Stomach (tissue), 9 donors: Measurements from ENCODE around the gene RGS6. TPM values are rescaled to one million over a fixed set of nuclear protein-coding genes. Genes with fewer than 3 reads are reported as not detected.

Experiments used
- DNase-seq, 2 donors: peaks; one replicate each; pipeline versions ENCODE4 v3.0.0 to v3.0.0-alpha.2; 2013 to 2019
- H3K27ac ChIP-seq, 5 donors: fragments of 200-600 bp in 4 of 5; sonication (generic) in 4 of 5; one replicate each; pipeline ENCODE4 v1.5.1; 2013 to 2019; ENCODE audit warnings: mild to moderate bottlenecking in 1 of 5, moderate library complexity in 1 of 5
- H3K27me3 ChIP-seq, 3 donors: fragments of 200-600 bp; sonication (generic); one replicate each; pipeline ENCODE4 v1.5.1; 2017 to 2019; ENCODE audit warnings: mixed run types in 1 of 3
- H3K36me3 ChIP-seq, 4 donors: fragments of 200-600 bp; sonication (generic); 1 replicate in 3 of 4; 2 replicates in 1 of 4; pipeline ENCODE4 v1.5.1; 2016 to 2019
- H3K4me1 ChIP-seq, 4 donors: fragments of 200-600 bp; sonication (generic); one replicate each; pipeline ENCODE4 v1.5.1; 2016 to 2019
- H3K4me3 ChIP-seq, 4 donors: fragments of 200-600 bp; sonication (generic) in 3 of 4; one replicate each; pipeline ENCODE4 v1.5.1; 2016 to 2019; ENCODE audit warnings: mild to moderate bottlenecking in 1 of 4
- H3K9me3 ChIP-seq, 4 donors: fragments of 200-600 bp; sonication (generic); one replicate each; pipeline ENCODE4 v1.5.1; 2016 to 2019
- CTCF ChIP-seq, 7 experiments: fragments of 450-650 bp in 4 of 7; fragments of 200-600 bp in 3 of 7; sonication (generic) in 3 of 7; IDR thresholded peaks; one replicate each; pipeline ENCODE4 v1.5.1; 2016 to 2019; ENCODE audit warnings: antibody characterized with exemption in 7 of 7, control low read depth in 2 of 7, mild to moderate bottlenecking in 1 of 7
- EP300 ChIP-seq: sonication (generic); formaldehyde crosslinking; IDR thresholded peaks from one replicate; pipeline ENCODE4 v1.6.1; 2017; ENCODE audit warnings: antibody characterized with exemption
- POLR2A ChIP-seq, 4 donors: fragments of 450-650 bp; IDR thresholded peaks; one replicate each; pipeline ENCODE4 v1.6.1; 2016; ENCODE audit warnings: antibody characterized with exemption in 4 of 4, control low read depth in 2 of 4, mild to moderate bottlenecking in 1 of 4, moderate library complexity in 1 of 4
- POLR2AphosphoS5 ChIP-seq, 3 donors: sonication (generic); formaldehyde crosslinking; IDR thresholded peaks; one replicate each; pipeline ENCODE4 v1.6.1; 2016; ENCODE audit warnings: antibody characterized with exemption in 3 of 3
- WGBS, 5 donors: extraction: QIAGEN DNeasy Blood & Tissue Kit in 3 of 5; methylation state at CpG; one replicate each; pipeline versions ENCODE4 v1.1.5 to v1.1.7; 2013 to 2018; 5-methylcytosine and 5-hydroxymethylcytosine counted together
- intact Hi-C: fragments of 100-400 bp; cut with DNase I; formaldehyde crosslinking; loops from one replicate; pipeline ENCODE4 v1.15.1; 2023; ENCODE audit warnings: low total_unique reads
- polyA plus RNA-seq, 3 donors: library from polyadenylated mRNA; stranded (reverse); fragments of 200-250 nt; gene quantifications; one replicate each; pipeline ENCODE4 v1.2.3, GENCODE V29; 2013
- total RNA-seq, 5 donors: library from RNA; depleted of rRNA; stranded (reverse); fragments of >200 nt; gene quantifications; one replicate each; pipeline versions ENCODE4 v1.1.0 to v1.2.3, GENCODE V29; 2014 to 2016
- donor health status: healthy with polysubstance abuse.
- donor health status: Bipolar disorder and iron deficiency.
- donor health status: healthy.

Gene RGS6
- total and polyA plus RNA-seq, 8 donors = 0.25 to 18.0 (median 0.92) TPM; not detected in 1

DNA sequence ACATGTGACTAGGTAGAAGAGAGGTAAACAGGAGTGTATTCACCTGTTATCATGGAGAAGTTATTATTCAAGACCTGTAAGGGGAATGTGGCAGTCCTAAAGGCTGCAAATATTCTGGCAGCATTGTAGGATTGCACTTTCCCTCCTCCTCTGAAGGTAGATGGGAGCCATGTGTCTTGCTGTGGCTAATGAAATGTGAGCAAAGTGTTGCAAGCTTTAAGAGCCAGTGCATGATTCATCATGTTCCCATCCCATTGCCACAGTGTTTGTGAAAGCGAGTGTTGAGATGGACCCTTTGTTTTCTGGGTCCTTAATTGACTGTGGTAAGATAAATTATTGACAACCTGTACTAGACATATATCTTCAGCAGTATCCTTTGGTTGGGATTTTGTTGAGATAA lies 128.7 kb downstream of the RGS6 start:
- 81 to 94% (median 85%) methylated on average over 1 of the region's 1 CpG for WGBS, 5 donors
- Histone ChIP-seq H3K27me3 (no peaks in the 10 kb centered on the region), H3K36me3 (no peaks in the 10 kb centered on the region), H3K4me3 (no peak overlapping the region), H3K4me1 (no peaks in the 10 kb centered on the region), H3K9me3 (no peaks in the 10 kb centered on the region), H3K27ac (no peak overlapping the region)
- TF ChIP-seq POLR2A (IDR thresholded peaks at IDR 0.05) (no peak), EP300 (no peak), CTCF (IDR thresholded peaks at IDR 0.05) (no peak), POLR2AphosphoS5 (IDR thresholded peaks at IDR 0.05) (no peak)
- intact Hi-C loops = no loop called here
- DNase-seq = no peak

DNA sequence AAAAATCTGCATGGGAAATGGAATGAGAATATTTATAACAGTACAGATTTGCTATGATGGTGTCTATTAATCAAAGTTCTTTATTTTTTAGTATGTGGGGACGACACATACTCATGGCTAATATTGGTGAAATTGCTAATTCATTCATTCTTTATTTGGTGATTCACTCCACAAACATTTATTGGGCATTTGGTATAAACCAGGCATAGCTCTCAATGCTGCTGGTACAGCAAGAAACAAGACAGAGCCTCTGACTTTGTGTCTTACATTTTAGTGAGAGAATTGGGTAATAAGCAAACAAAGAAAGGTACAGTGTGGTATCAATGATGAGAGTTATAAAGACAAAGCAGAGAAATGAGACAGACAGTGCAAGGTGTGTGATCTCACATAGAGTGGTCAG lies 129.5 kb downstream of the RGS6 start:
- Histone ChIP-seq H3K27me3 (no peaks in the 10 kb centered on the region), H3K27ac (no peak overlapping the region), H3K9me3 (no peaks in the 10 kb centered on the region), H3K36me3 (no peaks in the 10 kb centered on the region), H3K4me1 (no peaks in the 10 kb centered on the region), H3K4me3 (no peak overlapping the region)
- DNase-seq = no peak
- no peak for TF ChIP-seq POLR2A (IDR thresholded peaks at IDR 0.05)
- TF ChIP-seq POLR2AphosphoS5 (IDR thresholded peaks at IDR 0.05) = no peak
- TF ChIP-seq CTCF (IDR thresholded peaks at IDR 0.05) = no peak
- TF ChIP-seq EP300 = no peak
- WGBS, 5 donors = 62 to 73% (median 63%) methylated on average over 1 of the region's 1 CpG
- intact Hi-C loops = no loop called here

GRCh38 chr14:72063761-72064282 lies 131.6 kb downstream of the RGS6 start:
- Histone ChIP-seq H3K9me3 (no peaks in the 10 kb centered on the region), H3K36me3 (no peaks in the 10 kb centered on the region), H3K4me1 (no peaks in the 10 kb centered on the region), H3K4me3 (no peak overlapping the region), H3K27ac (no peak overlapping the region), H3K27me3 (no peaks in the 10 kb centered on the region)
- DNase-seq = no peak
- TF ChIP-seq POLR2AphosphoS5 (IDR thresholded peaks at IDR 0.05) = no peak
- TF ChIP-seq POLR2A (IDR thresholded peaks at IDR 0.05) = no peak
- TF ChIP-seq CTCF (IDR thresholded peaks at IDR 0.05) = no peak
- no peak for TF ChIP-seq EP300
- intact Hi-C loops = no loop called here
- 74 to 80% (median 77%) methylated on average over 4 of the region's 4 CpGs for whole genome bisulfite sequencing, 5 donors

- H3K9me3 ChIP-seq = no peaks in the 10 kb centered on the region
- WGBS, 5 donors = 46 to 71% (median 50%) methylated on average over 4 of the region's 4 CpGs
- TF ChIP-seq POLR2A (IDR thresholded peaks at IDR 0.05) (no peak), EP300 (no peak), POLR2AphosphoS5 (IDR thresholded peaks at IDR 0.05) (no peak), CTCF (IDR thresholded peaks at IDR 0.05) (no peak)
- no peak overlapping the region for H3K27ac ChIP-seq
- no peak overlapping the region for H3K4me3 ChIP-seq
- intact Hi-C loops = no loop called here
- H3K4me1 ChIP-seq = no peaks in the 10 kb centered on the region
- no peak for DNase-seq
- no peaks in the 10 kb centered on the region for H3K27me3 ChIP-seq
- H3K36me3 ChIP-seq = no peaks in the 10 kb centered on the region
Observed at GRCh38 chr14:72064501-72064900, 132.3 kb downstream of the RGS6 start.
